OCI-LY3 (cell line): ENCODE results near the gene PSMB9.
"Not testable (repeated sequence)": the region's sequence is repeated elsewhere in the genome, so short reads cannot be mapped to it uniquely, and the experiment has no call there.

Source experiments
- CTCF ChIP-seq: fragments of 200-600, 300-600 bp; sonication (generic); IDR thresholded peaks from 2 replicates; pipeline ENCODE4 v1.5.1; 2014; ENCODE audit warnings: antibody characterized with exemption, low read length, low read depth
- EZH2phosphoT487 ChIP-seq: fragments of 200-600 bp; shearing (Covaris generic); IDR thresholded peaks from 2 replicates; pipeline ENCODE4 v1.6.1; 2018; ENCODE audit warnings: antibody characterized with exemption, mixed run types, low read depth

GRCh38 chr6:32873947-32874346 is 20.0 kb downstream of the PSMB9 start:
- TF ChIP-seq CTCF, EZH2phosphoT487: not testable (repeated sequence)
